ENCODE measurements around the gene STIM2.

The STIM2 gene

GRCh38 chr4:26819478-26820095, 41.1 kb upstream of the STIM2 start:
- H3K4me1 ChIP-seq (ENCODE audit: insufficient read depth, low read length), result no peaks in the 10 kb centered on the region
- ATAC-seq (ENCODE audit: insufficient read depth, low read depth), result no peak
- no peaks in the 10 kb centered on the region for H4K20me1 ChIP-seq (ENCODE audit: insufficient read depth, low read length)
- H3K9ac ChIP-seq (ENCODE audit: low read depth, low read length), result no peak overlapping the region
- H3K27me3 ChIP-seq (ENCODE audit: insufficient read depth, low read length, poor library complexity), result no peaks in the 10 kb centered on the region
- H3K79me2 ChIP-seq (ENCODE audit: insufficient read depth, low read length), result no peaks in the 10 kb centered on the region
- H3K4me3 ChIP-seq (ENCODE audit: low read depth in 1 of 2, low read length in 2 of 2), result no peak overlapping the region
- TF ChIP-seq, protein P1, sequence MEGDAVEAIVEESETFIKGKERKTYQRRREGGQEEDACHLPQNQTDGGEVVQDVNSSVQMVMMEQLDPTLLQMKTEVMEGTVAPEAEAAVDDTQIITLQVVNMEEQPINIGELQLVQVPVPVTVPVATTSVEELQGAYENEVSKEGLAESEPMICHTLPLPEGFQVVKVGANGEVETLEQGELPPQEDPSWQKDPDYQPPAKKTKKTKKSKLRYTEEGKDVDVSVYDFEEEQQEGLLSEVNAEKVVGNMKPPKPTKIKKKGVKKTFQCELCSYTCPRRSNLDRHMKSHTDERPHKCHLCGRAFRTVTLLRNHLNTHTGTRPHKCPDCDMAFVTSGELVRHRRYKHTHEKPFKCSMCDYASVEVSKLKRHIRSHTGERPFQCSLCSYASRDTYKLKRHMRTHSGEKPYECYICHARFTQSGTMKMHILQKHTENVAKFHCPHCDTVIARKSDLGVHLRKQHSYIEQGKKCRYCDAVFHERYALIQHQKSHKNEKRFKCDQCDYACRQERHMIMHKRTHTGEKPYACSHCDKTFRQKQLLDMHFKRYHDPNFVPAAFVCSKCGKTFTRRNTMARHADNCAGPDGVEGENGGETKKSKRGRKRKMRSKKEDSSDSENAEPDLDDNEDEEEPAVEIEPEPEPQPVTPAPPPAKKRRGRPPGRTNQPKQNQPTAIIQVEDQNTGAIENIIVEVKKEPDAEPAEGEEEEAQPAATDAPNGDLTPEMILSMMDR (IDR thresholded peaks at IDR 0.05; ENCODE audit: borderline replicate concordance, extremely low read depth, low read length, poor library complexity, severe bottlenecking), result no peak
- no peak for TF ChIP-seq EZH2 (IDR thresholded peaks at IDR 0.05; ENCODE audit: borderline replicate concordance, low read depth, low read length, severe bottlenecking)
- no peaks in the 10 kb centered on the region for H3K36me3 ChIP-seq (ENCODE audit: insufficient read depth, low read length)
- no peak overlapping the region for H2AFZ ChIP-seq (ENCODE audit: low read depth, low read length)
- no peak overlapping the region for H3K27ac ChIP-seq (ENCODE audit: low read length)
- peaks cover 5% of the 10 kb centered on the region for H3K9me3 ChIP-seq (ENCODE audit: insufficient read depth, low read length, severe bottlenecking)
- DNase-seq, result no peak
- H3K4me2 ChIP-seq (ENCODE audit: insufficient read depth, low read length), result no peak overlapping the region

- H3K4me3 ChIP-seq (ENCODE audit: low read depth in 1 of 2, low read length in 2 of 2), result no peak overlapping the region
- no peaks in the 10 kb centered on the region for H3K36me3 ChIP-seq (ENCODE audit: insufficient read depth, low read length)
- H3K79me2 ChIP-seq (ENCODE audit: insufficient read depth, low read length), result no peaks in the 10 kb centered on the region
- no peak for ATAC-seq (ENCODE audit: insufficient read depth, low read depth)
- no peak overlapping the region for H3K27ac ChIP-seq (ENCODE audit: low read length)
- peaks cover 5% of the 10 kb centered on the region for H3K9me3 ChIP-seq (ENCODE audit: insufficient read depth, low read length, severe bottlenecking)
- DNase-seq, result no peak
- no peaks in the 10 kb centered on the region for H3K27me3 ChIP-seq (ENCODE audit: insufficient read depth, low read length, poor library complexity)
- no peaks in the 10 kb centered on the region for H3K4me1 ChIP-seq (ENCODE audit: insufficient read depth, low read length)
- H2AFZ ChIP-seq (ENCODE audit: low read depth, low read length), result no peak overlapping the region
- TF ChIP-seq, protein P1 (IDR thresholded peaks at IDR 0.05; ENCODE audit: borderline replicate concordance, extremely low read depth, low read length, poor library complexity, severe bottlenecking), result no peak
- no peak for TF ChIP-seq EZH2 (IDR thresholded peaks at IDR 0.05; ENCODE audit: borderline replicate concordance, low read depth, low read length, severe bottlenecking)
- H3K4me2 ChIP-seq (ENCODE audit: insufficient read depth, low read length), result no peak overlapping the region
- H4K20me1 ChIP-seq (ENCODE audit: insufficient read depth, low read length), result no peaks in the 10 kb centered on the region
- H3K9ac ChIP-seq (ENCODE audit: low read depth, low read length), result no peak overlapping the region
Observed at GRCh38 chr4:26820346-26820745, 40.3 kb upstream of the STIM2 start.

GRCh38 chr4:26821031-26821430, 39.6 kb upstream of the STIM2 start:
- Histone ChIP-seq H3K9ac (ENCODE audit: low read depth, low read length) (no peak overlapping the region), H3K27me3 (ENCODE audit: insufficient read depth, low read length, poor library complexity) (no peaks in the 10 kb centered on the region), H3K4me1 (ENCODE audit: insufficient read depth, low read length) (no peaks in the 10 kb centered on the region), H2AFZ (ENCODE audit: low read depth, low read length) (no peak overlapping the region), H3K4me3 (ENCODE audit: low read depth in 1 of 2, low read length in 2 of 2) (no peak overlapping the region), H4K20me1 (ENCODE audit: insufficient read depth, low read length) (no peaks in the 10 kb centered on the region), H3K4me2 (ENCODE audit: insufficient read depth, low read length) (no peak overlapping the region), H3K9me3 (ENCODE audit: insufficient read depth, low read length, severe bottlenecking) (peaks cover 5% of the 10 kb centered on the region), H3K27ac (ENCODE audit: low read length) (no peak overlapping the region), H3K36me3 (ENCODE audit: insufficient read depth, low read length) (no peaks in the 10 kb centered on the region), H3K79me2 (ENCODE audit: insufficient read depth, low read length) (no peaks in the 10 kb centered on the region)
- TF ChIP-seq, protein P1 (IDR thresholded peaks at IDR 0.05; ENCODE audit: borderline replicate concordance, extremely low read depth, low read length, poor library complexity, severe bottlenecking), result no peak
- TF ChIP-seq EZH2 (IDR thresholded peaks at IDR 0.05; ENCODE audit: borderline replicate concordance, low read depth, low read length, severe bottlenecking), result no peak
- DNase-seq, result no peak
- no peak for ATAC-seq (ENCODE audit: insufficient read depth, low read depth)

All from DND-41 (cell line).